ENCODE measurements around the gene JUND. TPM values are rescaled to one million over a fixed set of nuclear protein-coding genes. Genes with fewer than 3 reads are reported as not detected.

JUND gene
- total RNA-seq, 1 donor from 2014 or later: 168 TPM

DNA sequence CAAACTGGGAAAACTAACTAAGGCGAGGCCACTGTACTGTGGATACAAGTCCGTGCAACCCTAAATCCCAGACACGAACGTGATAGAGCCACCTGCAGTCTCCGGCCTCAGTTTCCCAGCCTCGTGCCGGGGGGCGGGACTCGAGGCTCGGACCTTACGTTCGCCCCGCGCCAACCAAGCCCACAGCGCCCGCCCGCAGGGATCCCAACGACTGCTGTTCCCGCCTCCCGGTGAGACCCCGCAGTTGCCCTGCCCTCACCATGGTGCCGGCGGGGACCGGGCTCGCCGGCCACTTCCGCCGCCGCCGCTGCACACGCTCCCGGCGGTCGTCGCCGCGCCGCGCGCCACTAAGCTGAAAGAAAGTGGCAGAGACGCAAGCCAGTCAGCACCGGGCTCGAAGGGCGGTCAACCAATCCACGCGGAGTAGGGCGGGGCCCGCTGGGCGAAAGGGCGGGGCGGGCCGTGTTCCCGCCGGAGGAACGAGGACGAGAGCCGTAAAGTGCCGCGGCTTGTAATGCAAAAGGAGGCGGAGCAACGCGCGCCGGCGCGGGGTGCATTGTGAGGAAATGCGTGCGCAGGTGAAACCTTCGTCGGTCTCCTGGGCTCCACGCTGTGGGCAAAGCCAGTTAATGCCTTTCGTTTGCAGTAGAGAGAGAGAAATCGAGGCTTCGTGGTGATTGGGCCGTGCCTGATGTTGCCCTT, 41.5 kb upstream of the JUND start, which contains the start of gene LSM4:
LSM4 (minus strand) TSS at position 318 of the 702 bp plus-strand sequence; CDS start at position 262, 56 bp downstream.
- Mint-ChIP-seq H3K4me3 (ENCODE audit: low read depth) (peak within 1 kb of the TSS; percentile 88), H3K9me3 (ENCODE audit: low read depth) (no peaks in the 10 kb centered on the region), H3K4me1 (ENCODE audit: low read depth) (peaks cover 39% of the 10 kb centered on the region), H3K36me3 (ENCODE audit: insufficient read depth) (no peaks in the 10 kb centered on the region), H3K27me3 (no peaks in the 10 kb centered on the region), H3K27ac (peak within 1 kb of the TSS; percentile 98)
- peak; percentile 99 for DNase-seq (ENCODE audit: low spot score, unreplicated experiment)
- TF ChIP-seq, protein P1, sequence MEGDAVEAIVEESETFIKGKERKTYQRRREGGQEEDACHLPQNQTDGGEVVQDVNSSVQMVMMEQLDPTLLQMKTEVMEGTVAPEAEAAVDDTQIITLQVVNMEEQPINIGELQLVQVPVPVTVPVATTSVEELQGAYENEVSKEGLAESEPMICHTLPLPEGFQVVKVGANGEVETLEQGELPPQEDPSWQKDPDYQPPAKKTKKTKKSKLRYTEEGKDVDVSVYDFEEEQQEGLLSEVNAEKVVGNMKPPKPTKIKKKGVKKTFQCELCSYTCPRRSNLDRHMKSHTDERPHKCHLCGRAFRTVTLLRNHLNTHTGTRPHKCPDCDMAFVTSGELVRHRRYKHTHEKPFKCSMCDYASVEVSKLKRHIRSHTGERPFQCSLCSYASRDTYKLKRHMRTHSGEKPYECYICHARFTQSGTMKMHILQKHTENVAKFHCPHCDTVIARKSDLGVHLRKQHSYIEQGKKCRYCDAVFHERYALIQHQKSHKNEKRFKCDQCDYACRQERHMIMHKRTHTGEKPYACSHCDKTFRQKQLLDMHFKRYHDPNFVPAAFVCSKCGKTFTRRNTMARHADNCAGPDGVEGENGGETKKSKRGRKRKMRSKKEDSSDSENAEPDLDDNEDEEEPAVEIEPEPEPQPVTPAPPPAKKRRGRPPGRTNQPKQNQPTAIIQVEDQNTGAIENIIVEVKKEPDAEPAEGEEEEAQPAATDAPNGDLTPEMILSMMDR (IDR thresholded peaks at IDR 0.05; ENCODE audit: unreplicated experiment): peak; percentile 43

DNA sequence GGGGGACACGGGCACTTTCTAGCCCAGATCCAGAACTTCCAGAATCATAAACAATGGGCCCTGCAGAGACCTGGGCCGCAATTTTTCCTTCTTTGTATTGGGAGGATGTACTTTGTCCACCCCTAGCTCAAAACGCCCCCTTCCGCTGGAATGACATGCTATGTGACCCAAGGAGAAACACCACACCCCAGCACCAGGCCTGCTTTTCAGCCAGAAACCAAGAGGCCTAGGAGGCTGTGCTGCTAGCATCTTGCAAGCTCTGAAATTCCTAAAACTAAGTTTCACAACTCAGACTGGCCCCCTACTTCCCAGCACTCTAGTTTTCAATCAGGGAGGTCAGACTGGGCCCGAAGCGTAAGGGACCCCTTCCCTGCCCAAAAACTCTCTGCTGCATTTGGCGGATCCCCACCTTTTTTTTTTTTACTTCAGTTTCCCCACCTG, 40.9 kb upstream of the JUND start:
- Mint-ChIP-seq H3K9me3 (ENCODE audit: low read depth) (no peaks in the 10 kb centered on the region), H3K36me3 (ENCODE audit: insufficient read depth) (no peaks in the 10 kb centered on the region), H3K27me3 (no peaks in the 10 kb centered on the region), H3K4me1 (ENCODE audit: low read depth) (peaks cover 39% of the 10 kb centered on the region), H3K4me3 (ENCODE audit: low read depth) (peak overlapping the region; percentile 88), H3K27ac (peak overlapping the region; percentile 87)
- no peak for DNase-seq (ENCODE audit: low spot score, unreplicated experiment)
- TF ChIP-seq, protein P1 (IDR thresholded peaks at IDR 0.05; ENCODE audit: unreplicated experiment): peak; percentile 34

DNA sequence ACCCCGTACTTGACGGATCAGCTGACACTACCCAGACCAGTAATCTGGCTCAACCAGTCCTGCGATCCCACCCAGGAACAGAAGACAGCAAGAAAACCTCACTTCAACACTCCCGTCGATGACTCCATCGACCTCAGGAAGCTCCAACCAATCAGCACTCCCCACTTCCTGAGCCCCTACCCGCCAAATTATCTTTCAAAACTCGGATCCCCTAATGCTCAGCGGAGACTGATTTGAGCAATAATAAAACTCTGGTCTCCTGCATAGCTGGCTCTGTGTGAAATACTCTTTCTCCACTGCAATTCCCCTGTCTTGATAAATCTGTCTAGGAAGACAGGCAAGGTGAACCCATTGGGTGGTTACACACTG, 40.3 kb upstream of the JUND start:
- Mint-ChIP-seq H3K4me3 (ENCODE audit: low read depth) (peak overlapping the region; percentile 88), H3K36me3 (ENCODE audit: insufficient read depth) (no peaks in the 10 kb centered on the region), H3K9me3 (ENCODE audit: low read depth) (no peaks in the 10 kb centered on the region)

DNA sequence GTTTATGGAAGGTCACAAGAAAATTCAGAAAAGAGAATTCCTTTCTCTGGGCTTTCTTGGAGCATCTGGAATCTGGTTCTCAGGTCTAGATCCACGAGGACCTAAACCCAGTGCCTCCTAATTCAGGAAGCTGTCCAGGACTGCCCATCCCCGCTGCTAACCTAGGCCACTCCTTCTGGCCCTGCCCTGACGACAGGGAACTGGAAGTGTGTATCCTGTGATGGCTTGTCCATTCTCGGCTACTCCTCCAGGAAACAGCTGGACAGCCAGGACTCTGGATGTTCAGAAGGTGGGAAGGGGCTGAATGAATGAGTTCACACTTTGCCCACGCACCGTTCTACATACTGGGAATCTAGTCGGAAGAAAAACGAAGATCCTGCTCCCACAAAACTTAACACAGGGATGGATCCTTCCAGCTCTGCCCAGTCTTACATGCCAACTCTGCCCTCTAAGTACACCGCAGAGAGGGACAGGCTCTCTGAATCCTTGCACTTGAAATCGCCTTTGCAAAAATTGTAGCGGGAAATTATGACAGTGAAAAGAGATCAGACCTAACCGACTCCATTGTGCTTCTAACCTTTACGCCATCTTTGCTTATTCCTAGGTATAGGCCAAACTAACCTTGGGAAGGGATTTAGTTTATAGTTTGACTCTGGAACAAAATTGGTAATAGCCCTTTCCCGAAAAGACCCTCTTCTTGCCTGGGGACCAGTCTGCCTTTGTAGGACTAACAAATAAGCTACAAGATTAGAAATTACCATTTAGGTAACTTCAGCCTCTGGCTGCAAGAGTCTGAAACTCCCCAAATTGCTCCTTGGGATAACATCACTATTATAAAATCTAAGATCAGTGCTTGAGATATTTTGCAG, 39.7 kb upstream of the JUND start:
- no peaks in the 10 kb centered on the region for H3K27me3 Mint-ChIP-seq
- peaks cover under 1% of the 10 kb centered on the region for H3K36me3 Mint-ChIP-seq (ENCODE audit: insufficient read depth)

More for the DNA sequence above, 40.3 kb upstream of the JUND start:
- no peak for DNase-seq (ENCODE audit: low spot score, unreplicated experiment)
- H3K27me3 Mint-ChIP-seq: no peaks in the 10 kb centered on the region
- peaks cover 39% of the 10 kb centered on the region for H3K4me1 Mint-ChIP-seq (ENCODE audit: low read depth)
- TF ChIP-seq, protein P1 (IDR thresholded peaks at IDR 0.05; ENCODE audit: unreplicated experiment): no peak
- H3K27ac Mint-ChIP-seq: peak overlapping the region; percentile 87

More for the DNA sequence above, 39.7 kb upstream of the JUND start:
- Mint-ChIP-seq H3K4me1 (ENCODE audit: low read depth) (peaks cover 39% of the 10 kb centered on the region), H3K9me3 (ENCODE audit: low read depth) (no peaks in the 10 kb centered on the region), H3K27ac (peak overlapping the region; percentile 87), H3K4me3 (ENCODE audit: low read depth) (peak overlapping the region; percentile 88)
- TF ChIP-seq, protein P1 (IDR thresholded peaks at IDR 0.05; ENCODE audit: unreplicated experiment): no peak
- no peak for DNase-seq (ENCODE audit: low spot score, unreplicated experiment)
